Measurements from ENCODE around the gene MMP21. TPM values are rescaled to one million over a fixed set of nuclear protein-coding genes. Genes with fewer than 3 reads are reported as not detected.

The MMP21 gene
- total RNA-seq, 1 experiment from 2014 or later: not detected

DNA sequence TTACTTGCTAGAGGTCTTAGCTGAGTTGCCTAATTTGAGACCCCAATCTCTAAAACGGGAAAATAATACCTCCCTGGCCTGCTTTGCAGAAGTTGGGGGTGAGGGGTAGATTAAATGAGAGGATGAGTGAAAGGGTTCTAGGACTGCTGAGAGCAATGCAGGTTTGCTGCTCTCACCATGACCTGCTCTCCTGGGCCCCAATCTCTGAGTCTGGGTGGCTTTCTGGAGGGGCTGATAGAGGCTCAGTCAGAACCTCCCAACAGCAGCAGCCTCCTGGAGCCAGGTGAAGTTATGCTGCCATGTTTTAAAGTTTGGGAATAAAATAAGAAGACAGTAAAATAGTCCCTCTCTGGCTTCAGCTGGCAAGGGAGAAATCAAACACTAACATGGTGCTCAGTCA, 40.1 kb upstream of the MMP21 start:
- H3K27me3 Mint-ChIP-seq (ENCODE audit: low read depth): no peaks in the 10 kb centered on the region
- H4K5ac ChIP-seq (ENCODE audit: insufficient read length, low read depth, low read length): no peak overlapping the region
- no peak overlapping the region for H2BK12ac ChIP-seq (ENCODE audit: insufficient read length, low read depth, low read length)
- H2AFZ ChIP-seq (ENCODE audit: low read length): no peak overlapping the region
- H3K56ac ChIP-seq (ENCODE audit: insufficient read length, low read depth, low read length): no peak overlapping the region
- no peak overlapping the region for H4K8ac ChIP-seq (replicated peaks; ENCODE audit: insufficient read length, low read depth, low read length)
- H3K27ac Mint-ChIP-seq: peak overlapping the region in 1 of 3 experiments; percentile 39; a peak in 2 of 7 replicates
- no peak overlapping the region for H3T11ph ChIP-seq (ENCODE audit: low read length)
- H2BK120ac ChIP-seq (ENCODE audit: low read depth, low read length, poor library complexity, severe bottlenecking): no peak overlapping the region
- no peaks in the 10 kb centered on the region for H4K20me1 ChIP-seq (ENCODE audit: control insufficient read depth, insufficient read depth, insufficient read length)
- H2BK5ac ChIP-seq (ENCODE audit: insufficient read length, low read length): no peak overlapping the region
- no peaks in the 10 kb centered on the region for H3K79me2 ChIP-seq (ENCODE audit: insufficient read depth, low read length)
- TF ChIP-seq, protein P1, sequence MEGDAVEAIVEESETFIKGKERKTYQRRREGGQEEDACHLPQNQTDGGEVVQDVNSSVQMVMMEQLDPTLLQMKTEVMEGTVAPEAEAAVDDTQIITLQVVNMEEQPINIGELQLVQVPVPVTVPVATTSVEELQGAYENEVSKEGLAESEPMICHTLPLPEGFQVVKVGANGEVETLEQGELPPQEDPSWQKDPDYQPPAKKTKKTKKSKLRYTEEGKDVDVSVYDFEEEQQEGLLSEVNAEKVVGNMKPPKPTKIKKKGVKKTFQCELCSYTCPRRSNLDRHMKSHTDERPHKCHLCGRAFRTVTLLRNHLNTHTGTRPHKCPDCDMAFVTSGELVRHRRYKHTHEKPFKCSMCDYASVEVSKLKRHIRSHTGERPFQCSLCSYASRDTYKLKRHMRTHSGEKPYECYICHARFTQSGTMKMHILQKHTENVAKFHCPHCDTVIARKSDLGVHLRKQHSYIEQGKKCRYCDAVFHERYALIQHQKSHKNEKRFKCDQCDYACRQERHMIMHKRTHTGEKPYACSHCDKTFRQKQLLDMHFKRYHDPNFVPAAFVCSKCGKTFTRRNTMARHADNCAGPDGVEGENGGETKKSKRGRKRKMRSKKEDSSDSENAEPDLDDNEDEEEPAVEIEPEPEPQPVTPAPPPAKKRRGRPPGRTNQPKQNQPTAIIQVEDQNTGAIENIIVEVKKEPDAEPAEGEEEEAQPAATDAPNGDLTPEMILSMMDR (conservative IDR thresholded peaks at IDR 0.05): no peak
- no peaks in the 10 kb centered on the region for H3K23me2 ChIP-seq (ENCODE audit: insufficient read length, low read depth, low read length, poor library complexity, severe bottlenecking)
- no CpG with 5 or more reads among the region's 1 CpG for WGBS (ENCODE audit: extremely low coverage, insufficient read length, low lambda C conversion rate)
- no peak overlapping the region for H3K4me2 ChIP-seq (ENCODE audit: insufficient read depth, insufficient read length, low read length)
- H3K9me3 Mint-ChIP-seq: no peaks in the 10 kb centered on the region
- H2BK20ac ChIP-seq (ENCODE audit: low read depth, low read length, poor library complexity, severe bottlenecking): no peak overlapping the region
- H3K18ac ChIP-seq (ENCODE audit: insufficient read length, low read depth, low read length): no peak overlapping the region
- no peaks in the 10 kb centered on the region for H3K4me1 ChIP-seq (ENCODE audit: insufficient read depth, low read length)
- H4K91ac ChIP-seq (ENCODE audit: insufficient read length, low read depth, low read length): no peak overlapping the region
- no peak overlapping the region for H3K27ac ChIP-seq (ENCODE audit: insufficient read length, low read depth, low read length)
- no peaks in the 10 kb centered on the region for H3K4me1 Mint-ChIP-seq
- H2BK15ac ChIP-seq (ENCODE audit: low read depth, low read length): no peak overlapping the region
- no peaks in the 10 kb centered on the region for H3K79me1 ChIP-seq (ENCODE audit: insufficient read depth, low read depth, low read length, poor library complexity, severe bottlenecking)
- no peak overlapping the region for H3K23ac ChIP-seq (ENCODE audit: insufficient read length, low read depth, low read length)
- no peak for DNase-seq
- no peak overlapping the region for H3K4me3 Mint-ChIP-seq
- no peak overlapping the region for H3K14ac ChIP-seq (ENCODE audit: insufficient read depth, low read length)
- no peak overlapping the region for H2AK5ac ChIP-seq (ENCODE audit: insufficient read length, low read length)
- H3K9ac ChIP-seq (ENCODE audit: extremely low read depth, insufficient read length, low read length): no peak overlapping the region
- H3K9me3 ChIP-seq (ENCODE audit: control insufficient read depth, low read depth, low read length): no peaks in the 10 kb centered on the region
- peaks cover 2 to 34% (median 28%) of the 10 kb centered on the region in 3 experiments; a peak in 6 of 7 replicates for H3K36me3 Mint-ChIP-seq (ENCODE audit: insufficient read depth in 1 of 3, low read depth in 3 of 3)
- no peak overlapping the region for H3K4ac ChIP-seq (ENCODE audit: low read depth, low read length)
- no peaks in the 10 kb centered on the region for H3K27me3 ChIP-seq (ENCODE audit: insufficient read depth, low read length)

Data from H9 (cell line).